Loucy (cell line): ENCODE results near the gene CLDN18.

Source experiments
- H2AFZ ChIP-seq: fragments of 200-600 bp; sonication (generic); 2 replicates; pipeline ENCODE4 v1.6.0; 2016; ENCODE audit warnings: antibody characterized with exemption, mild to moderate bottlenecking, low read length, moderate library complexity
- H3F3A ChIP-seq: fragments of 200-600 bp; 2 replicates; pipeline ENCODE4 v1.6.0; 2016; ENCODE audit warnings: antibody characterized with exemption, low read depth, mild to moderate bottlenecking
- H3K27me3 ChIP-seq: fragments of 200-600 bp; sonication (generic); 2 replicates; pipeline ENCODE4 v1.6.1; 2014; ENCODE audit warnings: low read length, mild to moderate bottlenecking; ENCODE audit not compliant: insufficient read depth, poor library complexity, severe bottlenecking
- H3K36me3 ChIP-seq: fragments of 200-600 bp; sonication (generic); 2 replicates; pipeline ENCODE4 v1.6.1; 2016; ENCODE audit warnings: low read length; ENCODE audit not compliant: insufficient read depth
- H3K4me1 ChIP-seq: fragments of 200-600 bp; sonication (generic); 2 replicates; pipeline ENCODE4 v1.5.1; 2014; ENCODE audit warnings: low read length, mild to moderate bottlenecking; ENCODE audit not compliant: insufficient read depth, poor library complexity, severe bottlenecking
- H3K4me2 ChIP-seq: fragments of 200-600 bp; sonication (generic); 2 replicates; pipeline ENCODE4 v1.6.0; 2014; ENCODE audit warnings: antibody characterized with exemption, low read length, low read depth, mild to moderate bottlenecking; ENCODE audit not compliant: poor library complexity, severe bottlenecking
- H3K4me3 ChIP-seq: fragments of 200-600 bp; sonication (generic); 2 replicates; pipeline ENCODE4 v1.5.1; 2014; ENCODE audit warnings: low read length, mild to moderate bottlenecking, mixed read lengths; ENCODE audit not compliant: poor library complexity, severe bottlenecking
- H3K79me2 ChIP-seq: fragments of 200-600 bp; sonication (generic); 2 replicates; pipeline ENCODE4 v1.6.1; 2014; ENCODE audit warnings: low read length; ENCODE audit not compliant: insufficient read depth
- H3K9ac ChIP-seq: fragments of 200-600 bp; sonication (generic); 2 replicates; pipeline ENCODE4 v1.6.0; 2014; ENCODE audit warnings: mild to moderate bottlenecking, low read depth, low read length, moderate library complexity; ENCODE audit not compliant: poor library complexity, severe bottlenecking
- H3K9me2 ChIP-seq: fragments of 200-600 bp; sonication (generic); replicated peaks from 2 replicates; pipeline ENCODE4 v1.6.1; 2016; ENCODE audit warnings: low read depth, low read length, mixed read lengths
- H3K9me3 ChIP-seq: fragments of 200-600 bp; sonication (generic); 2 replicates; pipeline ENCODE4 v1.6.1; 2014; ENCODE audit warnings: mild to moderate bottlenecking, antibody characterized with exemption, low read length, low read depth; ENCODE audit not compliant: insufficient read depth
- H4K20me1 ChIP-seq: fragments of 200-600 bp; sonication (generic); 2 replicates; pipeline ENCODE4 v1.6.0; 2014; ENCODE audit warnings: antibody characterized with exemption, low read length, mild to moderate bottlenecking; ENCODE audit not compliant: insufficient read depth, poor library complexity, severe bottlenecking
- CTCF ChIP-seq: fragments of 200-600 bp; sonication (generic); conservative IDR thresholded peaks from 2 replicates; pipeline ENCODE4 v1.5.1; 2014; ENCODE audit warnings: mild to moderate bottlenecking, antibody characterized with exemption, low read length
- EZH2phosphoT487 ChIP-seq: fragments of 200-600 bp; IDR thresholded peaks from 2 replicates; pipeline ENCODE4 v1.6.1; 2018; ENCODE audit warnings: antibody characterized with exemption, mild to moderate bottlenecking, moderate library complexity, borderline replicate concordance

The CLDN18 gene

GRCh38 chr3:137990427-137990826, 19.5 kb upstream of the CLDN18 start:
- no peak overlapping the region for H3K9ac ChIP-seq
- H3K4me1 ChIP-seq = no peaks in the 10 kb centered on the region
- no peaks in the 10 kb centered on the region for H3F3A ChIP-seq
- H3K9me2 ChIP-seq = no peaks in the 10 kb centered on the region
- H4K20me1 ChIP-seq = no peaks in the 10 kb centered on the region
- no peaks in the 10 kb centered on the region for H3K79me2 ChIP-seq
- no peak overlapping the region for H2AFZ ChIP-seq
- no peaks in the 10 kb centered on the region for H3K9me3 ChIP-seq
- no peaks in the 10 kb centered on the region for H3K27me3 ChIP-seq
- no peak overlapping the region for H3K4me2 ChIP-seq
- no peaks in the 10 kb centered on the region for H3K36me3 ChIP-seq
- TF ChIP-seq EZH2phosphoT487 (no peak), CTCF (no peak)
- no peak overlapping the region for H3K4me3 ChIP-seq

DNA sequence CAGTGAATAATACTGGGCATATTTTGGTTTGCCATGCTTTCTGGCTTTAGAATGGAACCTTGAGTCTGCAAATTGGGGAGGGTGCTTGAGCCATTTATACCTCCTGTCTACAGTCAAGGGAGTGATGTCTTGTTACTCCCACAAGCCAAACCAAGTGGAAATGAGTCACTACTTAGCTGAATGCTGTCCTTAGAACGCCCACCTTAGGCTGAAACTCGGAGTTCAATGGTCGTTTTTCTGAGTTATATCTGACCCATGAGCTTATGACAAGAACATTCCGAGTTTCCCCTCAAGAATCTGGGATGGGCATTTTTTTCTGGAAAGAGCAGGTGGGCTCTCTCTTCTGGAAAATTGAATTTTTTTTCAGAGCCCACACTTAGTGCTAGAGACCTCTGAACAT, 17.4 kb upstream of the CLDN18 start:
- no peaks in the 10 kb centered on the region for H3K79me2 ChIP-seq
- H3K4me2 ChIP-seq = no peak overlapping the region
- H3K27me3 ChIP-seq = no peaks in the 10 kb centered on the region
- no peaks in the 10 kb centered on the region for H3F3A ChIP-seq
- no peaks in the 10 kb centered on the region for H4K20me1 ChIP-seq
- no peaks in the 10 kb centered on the region for H3K9me2 ChIP-seq
- no peak overlapping the region for H3K9ac ChIP-seq
- H3K4me1 ChIP-seq = no peaks in the 10 kb centered on the region
- H3K4me3 ChIP-seq = no peak overlapping the region
- no peaks in the 10 kb centered on the region for H3K36me3 ChIP-seq
- no peak for TF ChIP-seq CTCF
- TF ChIP-seq EZH2phosphoT487 = no peak
- H2AFZ ChIP-seq = no peak overlapping the region
- no peaks in the 10 kb centered on the region for H3K9me3 ChIP-seq

DNA sequence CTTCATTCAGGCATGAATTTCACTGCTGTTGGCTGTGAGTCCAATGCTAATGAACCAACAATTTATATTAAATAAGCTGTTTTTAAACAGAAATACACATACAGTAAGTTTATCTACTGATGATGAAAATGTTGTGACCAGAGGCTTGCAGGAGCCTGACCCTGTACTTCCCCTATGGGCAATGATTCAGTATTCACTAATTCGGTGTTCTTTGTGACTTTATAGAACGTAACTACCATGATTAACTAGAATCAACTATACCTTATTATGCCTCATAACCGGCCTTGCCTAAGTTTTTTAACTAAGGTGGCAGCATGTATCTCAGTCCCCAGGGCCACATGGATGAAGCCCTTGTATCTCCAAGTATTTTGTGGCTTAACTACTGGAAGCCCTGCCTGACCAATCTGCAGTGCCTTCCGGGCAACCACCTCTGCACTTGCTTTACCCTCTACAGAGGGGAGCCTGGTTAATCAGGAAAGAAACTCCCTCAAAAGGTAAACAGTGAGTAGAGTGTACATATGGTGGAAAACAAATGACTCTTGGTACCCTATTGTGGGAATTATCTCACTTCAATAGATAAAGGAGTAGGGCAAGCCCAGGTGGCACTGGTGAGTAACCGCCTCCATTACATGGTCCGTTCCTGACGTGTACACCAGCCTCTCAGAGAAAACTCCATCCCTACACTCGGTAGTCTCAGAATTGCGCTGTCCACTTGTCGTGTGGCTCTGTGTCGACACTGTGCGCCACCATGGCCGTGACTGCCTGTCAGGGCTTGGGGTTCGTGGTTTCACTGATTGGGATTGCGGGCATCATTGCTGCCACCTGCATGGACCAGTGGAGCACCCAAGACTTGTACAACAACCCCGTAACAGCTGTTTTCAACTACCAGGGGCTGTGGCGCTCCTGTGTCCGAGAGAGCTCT, 11.6 kb upstream of the CLDN18 start:
- Histone ChIP-seq H3K79me2 (no peaks in the 10 kb centered on the region), H3F3A (no peaks in the 10 kb centered on the region), H3K4me3 (no peak overlapping the region), H3K27me3 (no peaks in the 10 kb centered on the region), H3K9me2 (no peaks in the 10 kb centered on the region), H2AFZ (no peak overlapping the region), H3K9me3 (no peaks in the 10 kb centered on the region), H3K9ac (no peak overlapping the region), H3K4me1 (no peaks in the 10 kb centered on the region), H4K20me1 (no peaks in the 10 kb centered on the region), H3K4me2 (no peak overlapping the region), H3K36me3 (no peaks in the 10 kb centered on the region)
- no peak for TF ChIP-seq CTCF
- no peak for TF ChIP-seq EZH2phosphoT487
